KBM-7 (cell line): ENCODE results near the gene N4BP2L1.

ENCODE experiments used
- DNase-seq: peaks from one replicate; pipeline ENCODE4 v3.0.0-alpha.2; 2015
- in situ Hi-C: fragments of 300-500 bp; cut with MboI; formaldehyde crosslinking; loops from 2 replicates; pipeline ENCODE4 v1.14.3; 2020; ENCODE audit warnings: low sequenced_read_pairs, low pct_unique_long_range_greater_than_20kb, mixed read lengths

N4BP2L1 gene

DNA sequence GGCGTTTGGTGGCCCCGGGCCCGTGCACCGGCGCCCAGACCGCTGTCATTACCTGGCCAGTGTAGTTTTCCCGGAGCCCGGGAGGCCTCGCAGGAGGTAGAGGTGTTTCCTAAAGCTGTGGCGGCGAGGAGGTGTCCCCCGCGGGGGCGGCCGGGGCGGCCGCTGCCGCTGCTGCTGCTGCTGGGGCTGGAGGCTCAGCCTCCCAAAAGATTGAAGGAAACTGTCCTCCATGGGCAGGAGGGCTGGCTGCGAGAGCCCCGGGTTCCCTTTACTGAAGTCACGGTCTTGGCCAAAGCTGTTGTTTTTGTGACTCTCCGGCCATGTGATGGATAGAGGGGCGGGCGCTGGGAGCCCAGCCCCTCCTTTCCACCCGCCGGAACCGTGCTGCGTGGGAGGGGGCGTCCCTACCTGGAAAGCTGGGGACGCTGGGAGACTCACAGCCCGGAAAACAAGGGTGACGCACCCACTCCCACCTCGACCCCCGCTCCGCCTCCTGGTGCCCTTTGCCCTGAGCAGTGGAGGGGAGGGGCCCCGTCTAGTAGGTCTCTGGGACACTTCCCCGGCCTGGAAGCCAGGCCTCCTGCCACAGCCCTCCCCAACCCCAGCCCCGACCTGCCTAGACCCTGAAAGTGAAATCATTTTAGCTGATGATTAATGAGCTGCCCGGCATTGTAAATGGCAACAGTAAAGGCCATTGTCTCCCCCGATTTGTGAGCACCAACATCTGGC is at the start of gene N4BP2L1:
Gene N4BP2L1 (minus strand): TSS at position 279 of the 729 bp plus-strand sequence. CDS start 48 bp downstream, at position 231.
- peak; percentile 92 for DNase-seq
- in situ Hi-C loops: no loop called here

DNA sequence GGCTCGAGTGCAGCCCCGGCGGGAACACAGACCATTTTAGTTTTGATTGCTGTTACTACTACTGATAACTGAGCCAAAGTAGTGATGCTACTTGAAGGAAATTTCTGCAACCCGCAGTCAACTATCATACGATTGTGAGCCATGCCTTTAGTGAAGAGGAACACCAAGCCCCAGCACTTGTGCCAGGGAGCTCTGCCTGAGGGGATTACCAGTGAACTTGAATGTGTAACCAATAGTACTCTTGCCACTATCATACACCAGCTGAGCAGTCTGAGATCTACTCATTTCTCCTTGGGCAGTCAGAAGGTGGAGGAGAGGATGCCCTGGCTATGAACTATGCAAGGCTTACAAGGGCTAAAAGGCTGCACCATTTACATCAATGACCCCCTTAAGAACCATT is 49.0 kb upstream of the N4BP2L1 start:
- in situ Hi-C loops: no loop called here
- no peak for DNase-seq

DNA sequence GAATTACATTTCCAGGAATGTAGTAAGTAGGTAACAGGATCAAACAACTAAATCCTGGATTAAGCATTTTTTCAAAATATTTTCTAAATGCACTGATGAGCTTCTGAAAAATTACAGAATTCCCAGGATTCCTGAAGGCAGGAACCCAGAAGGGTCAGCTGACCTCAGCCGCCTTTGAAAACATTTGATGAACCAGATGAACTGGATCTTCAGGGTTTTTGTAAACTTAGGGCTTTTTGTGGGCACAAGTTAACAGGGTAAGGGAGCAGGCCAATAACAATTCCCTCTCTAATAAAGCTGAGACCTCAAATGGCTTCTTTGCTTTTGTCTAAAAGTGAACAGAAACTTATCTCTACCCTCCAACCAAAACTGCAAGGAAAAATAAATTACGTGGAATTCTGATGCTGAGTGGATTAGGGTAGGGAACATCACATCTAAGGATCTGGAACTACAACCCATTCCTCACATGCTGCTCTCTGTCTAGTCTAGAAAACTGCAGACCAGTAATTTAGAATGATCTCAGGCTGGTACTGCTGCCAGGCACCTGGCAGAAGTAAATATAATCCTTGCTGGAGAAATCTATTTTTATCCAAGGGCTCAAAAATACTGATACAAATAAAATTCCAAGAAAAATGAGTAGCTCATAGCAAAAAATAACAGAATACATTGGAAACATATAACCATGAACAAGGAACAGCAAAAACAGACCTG is 48.2 kb upstream of the N4BP2L1 start:
- in situ Hi-C loops: no loop called here

DNA sequence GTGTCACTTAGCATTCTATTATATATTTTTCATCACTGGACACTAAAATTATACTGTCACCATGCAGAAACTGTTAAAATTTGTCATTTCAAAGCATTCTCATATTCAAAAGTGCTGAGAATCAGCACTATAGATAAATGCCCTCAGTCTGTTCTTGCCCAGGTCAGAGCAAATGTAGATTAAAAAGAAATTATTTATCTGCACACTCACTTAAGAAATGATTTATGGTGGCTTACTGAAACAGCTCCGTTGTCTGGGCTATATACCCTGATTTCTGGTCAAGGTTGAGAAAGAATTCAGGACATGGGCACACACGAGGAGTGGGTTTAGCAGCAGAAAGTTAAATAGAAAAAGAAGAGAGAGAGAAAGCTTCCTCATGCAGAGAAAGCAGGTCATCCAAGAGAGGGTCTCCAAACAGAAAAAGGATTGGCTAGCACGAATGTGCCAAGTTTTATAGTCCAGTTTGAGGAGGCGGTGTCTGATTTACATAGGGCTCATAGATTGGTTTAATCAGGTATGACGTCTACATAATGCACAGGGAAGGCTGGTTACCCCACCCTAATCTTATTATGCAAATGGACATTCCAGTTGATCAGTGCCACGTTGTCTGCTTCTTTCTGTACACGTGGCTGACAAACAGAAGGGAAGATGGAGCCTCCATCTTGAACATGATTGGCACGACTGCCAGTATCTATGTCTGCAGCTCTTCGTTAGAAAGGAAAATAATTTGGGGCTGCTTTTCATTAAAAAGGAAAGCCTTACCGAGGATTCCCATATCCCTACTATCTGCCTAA is 47.3 kb upstream of the N4BP2L1 start:
- DNase-seq: no peak
- in situ Hi-C loops: no loop called here

More for the DNA sequence above, 48.2 kb upstream of the N4BP2L1 start:
- DNase-seq: no peak

DNA sequence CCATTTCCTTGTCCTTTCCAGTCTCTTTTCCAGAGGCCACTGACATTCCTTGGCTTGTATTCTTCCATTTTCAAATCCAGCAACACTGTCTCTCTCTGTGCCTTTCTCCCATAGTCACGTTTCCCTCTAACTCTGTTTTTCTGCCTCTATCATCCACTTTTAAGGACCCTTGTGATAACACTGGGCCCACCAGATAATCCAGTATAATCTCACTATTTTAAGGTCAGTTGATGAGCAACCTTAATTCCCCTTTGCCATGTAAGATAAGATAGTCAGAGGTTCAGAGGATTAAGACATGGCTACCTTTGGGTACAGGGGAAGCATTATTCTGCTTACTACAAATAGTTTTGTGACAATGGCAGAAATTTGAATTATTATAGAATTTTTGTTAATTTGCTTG is 45.7 kb upstream of the N4BP2L1 start:
- in situ Hi-C loops: no loop called here
- no peak for DNase-seq

DNA sequence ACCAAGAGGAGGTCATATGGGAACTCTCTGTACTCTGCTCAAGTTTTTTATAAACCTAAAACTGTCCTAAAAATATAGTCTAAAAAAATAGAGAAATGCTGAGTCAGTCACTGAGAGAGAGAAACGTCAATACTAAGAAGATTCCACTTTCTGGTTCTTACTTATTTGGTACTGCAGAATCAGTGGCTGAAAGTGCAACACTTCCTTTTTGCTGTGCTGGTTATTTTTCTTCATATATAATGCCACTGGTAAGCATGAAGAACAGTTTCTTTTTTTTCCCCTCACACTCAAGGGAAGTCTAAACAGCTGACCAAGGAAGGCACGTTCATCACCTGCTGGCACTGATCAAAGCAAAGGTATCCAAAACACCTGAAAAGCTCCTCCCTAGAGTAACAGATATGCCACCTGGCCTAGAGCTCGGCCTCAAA is 44.3 kb upstream of the N4BP2L1 start:
- no peak for DNase-seq
- in situ Hi-C loops: no loop called here

DNA sequence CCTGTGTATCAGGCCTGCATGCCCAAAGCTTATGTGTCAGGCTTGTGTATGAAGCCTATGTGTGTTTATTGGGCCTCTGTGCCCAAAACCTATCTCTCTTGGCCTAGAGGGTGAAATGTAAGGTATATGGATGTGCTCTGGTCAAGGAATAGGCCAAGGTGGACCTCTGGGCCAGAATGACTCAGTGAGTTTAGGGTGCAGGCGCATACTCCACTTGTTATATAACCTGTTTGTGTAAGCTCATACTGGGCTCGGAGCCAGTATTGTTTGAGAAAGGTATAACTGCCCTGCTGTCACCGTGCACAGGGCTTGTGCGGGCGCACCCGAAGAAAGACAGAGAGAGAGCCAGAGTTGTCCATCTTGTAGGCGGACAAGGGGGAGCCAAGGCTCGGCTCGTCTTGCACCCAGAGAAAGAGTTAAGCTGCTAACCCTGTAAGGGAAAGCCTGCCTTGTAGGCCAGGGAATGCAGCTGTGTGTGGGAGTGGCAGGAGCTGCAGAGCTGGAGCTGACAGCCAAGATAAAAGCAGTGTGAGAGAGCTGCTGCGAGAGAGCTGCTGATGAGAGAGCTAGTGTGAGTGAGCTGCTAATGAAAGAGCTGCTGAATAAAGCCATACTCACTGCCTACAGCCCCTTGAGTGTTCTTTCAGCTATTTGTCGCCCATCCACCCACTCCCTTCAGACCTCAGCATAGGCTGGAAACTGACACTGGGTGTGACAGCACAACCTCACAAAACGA is 43.4 kb upstream of the N4BP2L1 start:
- in situ Hi-C loops: no loop called here
- no peak for DNase-seq

DNA sequence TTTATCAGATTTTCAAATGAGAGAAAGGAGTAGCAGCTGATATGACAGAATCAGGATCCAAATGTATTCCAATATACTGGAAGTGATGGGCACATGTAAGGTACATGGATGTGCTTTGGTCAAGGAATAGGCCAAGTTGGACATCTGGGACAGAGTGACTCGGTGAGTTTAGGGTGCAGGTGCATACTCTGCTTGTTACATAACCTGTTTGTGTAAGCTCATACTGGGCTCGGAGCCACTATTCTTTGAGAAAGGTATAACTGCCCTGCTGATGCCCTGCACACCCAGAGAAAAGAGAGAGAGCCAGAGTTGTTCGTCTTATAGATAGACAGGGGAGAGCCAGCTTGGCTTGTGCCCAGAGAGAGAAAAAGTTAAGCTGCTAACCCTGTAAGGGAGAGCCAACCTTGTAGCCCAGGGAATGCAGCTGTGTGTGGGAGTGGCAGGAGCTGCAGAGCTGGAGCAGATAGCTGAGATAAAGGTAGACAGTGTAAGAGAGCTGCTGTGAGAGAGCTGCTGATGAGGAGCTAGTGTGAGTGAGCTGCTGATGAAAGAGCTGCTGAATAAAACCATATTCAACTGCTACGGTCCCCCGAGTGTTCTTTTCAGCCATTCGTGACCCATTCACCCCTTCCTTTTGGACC is 40.7 kb upstream of the N4BP2L1 start:
- in situ Hi-C loops: no loop called here
- DNase-seq: peak; percentile 17

DNA sequence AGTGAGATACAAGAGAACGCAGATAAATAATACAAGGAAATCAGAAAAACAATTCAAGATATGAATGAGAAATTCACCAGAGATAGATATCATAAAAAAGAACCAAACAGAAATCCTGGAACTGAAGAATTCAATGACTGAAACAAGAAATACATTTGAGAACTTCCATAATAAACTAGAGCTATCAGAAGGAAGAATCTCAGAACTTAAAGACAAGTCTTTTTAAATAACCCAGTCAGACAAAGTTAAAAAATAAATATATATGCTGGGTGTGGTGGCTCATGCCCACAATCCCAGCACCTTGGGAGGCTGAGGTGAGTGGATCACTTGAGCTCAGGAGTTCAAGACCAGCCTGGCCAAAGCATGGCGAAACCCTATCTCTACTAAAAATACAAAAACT is 28.7 kb upstream of the N4BP2L1 start:
- DNase-seq: no peak
- in situ Hi-C loops: no loop called here

DNA sequence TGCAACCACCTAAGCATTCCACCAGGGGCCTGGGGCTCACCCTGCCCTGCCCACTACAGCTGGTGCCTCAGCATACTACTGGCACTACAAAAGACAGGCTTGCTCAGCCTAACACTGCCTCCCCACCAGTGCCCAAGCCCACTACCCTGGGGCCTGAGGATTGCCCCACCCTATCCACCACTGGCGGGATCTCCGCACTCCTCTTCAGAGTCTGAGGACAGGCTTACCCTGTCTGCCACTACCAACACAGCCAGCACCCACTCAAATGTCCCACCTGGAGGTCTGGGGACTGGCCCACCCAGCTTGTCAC is 27.6 kb upstream of the N4BP2L1 start:
- in situ Hi-C loops: no loop called here
- DNase-seq: no peak

DNA sequence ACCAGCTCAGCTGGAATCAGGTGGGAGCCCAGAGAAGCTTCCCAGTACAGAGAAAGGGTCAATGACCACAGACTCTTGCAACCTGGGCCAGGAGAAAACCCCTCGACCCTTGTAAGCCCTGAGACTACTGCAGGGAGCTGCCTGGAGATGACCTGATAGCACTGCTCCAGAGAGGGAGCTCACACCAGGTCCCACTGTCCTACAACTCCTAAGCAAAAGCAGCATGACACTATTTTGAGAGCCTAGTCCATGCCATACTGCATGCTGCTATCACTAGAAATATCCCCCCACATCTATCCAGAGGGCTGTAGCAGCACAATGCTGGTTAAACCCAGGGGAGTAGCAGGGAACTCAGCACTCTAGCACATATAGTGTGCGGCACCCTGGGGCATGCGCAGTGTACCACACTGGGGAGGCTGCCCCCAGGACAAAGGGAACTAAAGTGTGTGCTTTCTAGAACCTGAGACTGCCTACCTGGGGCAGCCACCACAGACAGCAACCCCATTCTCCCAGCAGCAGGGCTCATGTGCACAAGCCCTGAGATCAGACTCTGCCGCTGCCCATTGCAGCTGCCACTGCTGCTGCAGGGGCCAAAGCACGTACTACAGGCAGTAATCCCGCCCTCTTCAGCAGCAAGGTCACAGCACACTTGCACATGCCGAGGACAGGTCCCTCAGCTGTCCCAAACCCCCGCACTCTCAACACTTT is 27.1 kb upstream of the N4BP2L1 start:
- no peak for DNase-seq
- in situ Hi-C loops: no loop called here

DNA sequence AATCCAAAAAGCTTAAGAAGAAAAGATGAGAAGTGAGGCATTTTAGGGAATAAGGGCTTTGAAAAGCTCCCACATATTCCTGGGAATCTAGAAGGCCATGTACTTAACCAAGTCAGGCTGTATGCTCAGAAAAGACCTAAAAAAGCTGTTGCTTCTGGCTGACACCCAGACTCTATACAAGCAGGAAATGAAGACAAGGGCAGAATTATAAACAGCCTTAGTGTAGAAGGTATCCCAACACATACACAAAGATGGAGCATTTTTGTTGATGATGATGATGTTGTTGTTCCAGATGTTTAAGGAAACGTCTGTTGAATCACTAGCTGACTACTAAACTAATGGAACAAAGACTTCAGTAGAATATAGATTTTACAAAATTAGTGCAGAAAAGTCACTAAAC is 26.1 kb upstream of the N4BP2L1 start:
- in situ Hi-C loops: no loop called here
- DNase-seq: no peak

DNA sequence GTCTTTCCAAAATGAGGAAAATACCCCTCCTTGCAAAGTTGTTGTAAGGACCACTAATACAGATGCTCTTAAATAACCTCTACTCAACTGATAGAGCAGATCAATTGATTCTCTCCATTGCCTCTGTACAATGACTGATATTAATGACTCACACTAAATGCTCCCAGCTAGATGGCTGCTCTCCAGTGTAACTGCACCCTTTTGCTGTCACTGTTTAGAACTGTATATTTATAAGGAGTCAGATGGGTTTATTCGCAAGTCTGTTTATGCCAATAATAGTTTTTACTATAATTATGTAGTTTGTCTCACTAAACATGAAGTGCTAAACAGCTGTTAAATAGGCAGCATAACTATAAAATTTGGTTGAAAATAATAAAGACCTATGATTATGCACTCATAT is 21.0 kb upstream of the N4BP2L1 start:
- no peak for DNase-seq
- in situ Hi-C loops: no loop called here

DNA sequence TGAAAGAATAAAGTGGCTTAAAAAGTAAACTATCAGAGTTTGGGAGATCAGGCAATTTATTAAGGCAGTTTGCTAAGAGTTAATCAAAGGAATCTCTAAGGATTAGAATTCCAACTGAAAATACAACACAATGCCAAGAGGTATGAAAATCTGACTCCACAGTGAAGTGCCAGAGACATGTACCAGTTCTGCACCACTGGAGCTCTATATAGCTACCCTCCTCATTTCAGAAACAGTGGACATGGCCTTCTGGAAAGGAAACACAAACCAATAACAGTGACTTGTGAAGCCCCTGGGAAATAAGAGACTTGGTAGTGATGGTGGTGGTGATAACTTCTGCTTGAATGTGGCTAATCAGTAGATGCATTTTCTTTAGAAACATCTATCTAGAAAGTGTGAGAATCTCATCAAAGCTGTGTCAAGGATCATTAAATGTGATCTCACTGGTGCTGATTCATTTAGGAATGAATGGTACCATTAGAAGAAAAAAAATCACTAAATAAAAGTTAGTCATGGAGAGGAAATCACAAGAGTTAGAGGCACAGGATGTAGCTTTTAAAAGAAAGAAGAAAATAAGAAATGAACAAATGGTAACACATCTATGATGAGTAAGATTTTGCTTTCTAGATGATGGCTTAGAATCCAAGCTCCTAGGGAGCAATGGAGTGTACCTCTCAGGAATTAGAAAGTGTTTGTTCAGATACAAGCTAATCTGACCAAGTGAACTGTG is 20.1 kb upstream of the N4BP2L1 start:
- in situ Hi-C loops: no loop called here

DNA sequence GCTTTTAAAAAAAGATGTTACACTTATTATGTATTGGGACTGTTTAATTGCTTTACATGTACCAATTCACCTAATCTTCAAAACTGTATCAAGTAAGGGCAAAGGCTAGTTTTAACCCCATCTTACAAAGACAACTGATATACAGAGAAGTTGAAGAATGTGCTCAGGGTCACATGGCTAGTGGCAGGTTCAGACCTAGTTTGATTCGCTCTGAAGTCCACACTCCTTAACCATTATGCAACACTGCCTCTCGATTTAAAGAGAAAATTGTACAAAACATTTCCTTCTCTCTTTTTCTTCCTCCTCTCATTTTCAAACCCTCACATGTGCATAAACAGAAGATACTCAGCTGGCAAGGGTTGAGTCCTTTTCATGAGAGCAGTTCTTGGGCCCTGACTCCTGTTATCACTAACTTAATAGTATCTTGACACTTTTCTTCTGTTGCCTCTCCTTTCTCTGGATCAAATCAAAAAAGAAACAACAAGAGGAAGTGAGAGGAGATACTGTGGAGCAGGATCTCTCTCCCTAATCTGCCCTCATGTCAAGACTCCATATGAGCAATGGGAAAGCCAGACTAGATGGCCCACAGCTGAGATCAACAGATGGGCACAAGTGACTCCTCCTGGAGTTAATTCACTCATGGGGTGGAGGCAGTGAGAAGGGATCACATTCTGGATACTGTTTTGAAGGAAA is 19.0 kb upstream of the N4BP2L1 start:
- in situ Hi-C loops: no loop called here
- no peak for DNase-seq

More for the DNA sequence above, 20.1 kb upstream of the N4BP2L1 start:
- DNase-seq: no peak

DNA sequence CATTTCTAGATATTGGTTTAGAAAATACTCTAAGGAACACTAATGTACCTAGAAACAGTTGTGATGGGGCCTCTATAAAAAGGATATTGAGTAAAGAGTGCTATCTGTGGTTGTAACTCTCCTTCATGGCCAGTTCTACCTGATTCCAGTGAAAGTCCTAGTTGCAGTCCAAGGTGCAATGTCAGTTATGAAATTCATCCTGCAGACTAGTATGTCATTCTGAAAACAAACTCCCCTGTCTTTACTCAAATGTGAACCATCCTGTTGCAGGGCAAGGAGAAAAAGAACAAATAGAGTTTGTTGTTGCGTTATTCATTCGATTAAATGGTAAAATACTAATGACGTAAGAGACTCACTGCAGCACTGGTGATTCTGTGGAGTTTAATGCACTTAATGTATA is 18.3 kb upstream of the N4BP2L1 start:
- no peak for DNase-seq
- in situ Hi-C loops: no loop called here

DNA sequence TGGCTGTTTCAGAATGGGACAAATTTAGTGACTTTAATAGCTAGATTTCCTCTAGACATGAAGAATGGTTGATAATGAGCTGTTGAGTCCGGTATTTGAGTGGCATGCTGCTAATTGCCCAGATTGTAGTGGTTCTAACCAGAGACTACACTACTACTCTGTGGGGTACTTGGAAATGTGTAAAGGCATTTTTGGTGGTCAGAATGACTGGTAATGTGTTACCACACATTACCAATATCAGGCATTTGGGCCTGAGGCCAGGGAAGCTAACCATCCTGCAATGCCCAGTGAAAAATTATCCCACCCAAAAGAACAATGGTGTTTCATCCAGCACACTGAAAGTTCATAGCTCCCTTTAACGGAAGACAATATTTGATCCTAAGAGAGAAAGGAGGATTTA is 17.5 kb upstream of the N4BP2L1 start:
- in situ Hi-C loops: no loop called here
- no peak for DNase-seq
